Fibroblast of villous mesenchyme (primary cell): ENCODE results near the gene DDX41. TPM values are rescaled to one million over a fixed set of nuclear protein-coding genes. Genes with fewer than 3 reads are reported as not detected.
A peak's percentile ranks its signal among the peaks of the same experiment; 100 is the strongest.
"Not testable (repeated sequence)": the region's sequence is repeated elsewhere in the genome, so short reads cannot be mapped to it uniquely, and the experiment has no call there.

ENCODE experiments used
- DNase-seq: peaks from one replicate; pipeline ENCODE4 v3.0.0-alpha.2; 2010; ENCODE audit warnings: low read depth
- H3K4me3 ChIP-seq: 2 replicates; pipeline ENCODE4 v1.5.1; 2011; ENCODE audit warnings: low read depth, mild to moderate bottlenecking, low read length
- CTCF ChIP-seq: IDR thresholded peaks from 2 replicates; pipeline ENCODE4 v1.5.1; 2012; ENCODE audit warnings: low read depth, mild to moderate bottlenecking, low read length; ENCODE audit not compliant: insufficient read depth
- total RNA-seq: library from RNA; depleted of rRNA; stranded (reverse); fragments of >200 nt; gene quantifications from 2 replicates; pipeline ENCODE4 v1.2.3, GENCODE V29; 2012

The DDX41 gene
- 56.0 and 56.1 TPM in 2 replicates for total RNA-seq

- peak; percentile 99 for DNase-seq
- H3K4me3 ChIP-seq: peak within 1 kb of the TSS; percentile 91
- TF ChIP-seq CTCF: no peak
These were observed at the start of gene DDX41 for GRCh38 chr5:177516601-177517568. Gene DDX41 (minus strand): TSS chr5:177516961. CDS start chr5:177516945, 16 bp downstream.

- no peak for DNase-seq
- H3K4me3 ChIP-seq: no peak overlapping the region
- TF ChIP-seq CTCF: no peak
These were observed 48.3 kb upstream of the DDX41 start for GRCh38 chr5:177565046-177565445.

- not testable (repeated sequence) for H3K4me3 ChIP-seq, DNase-seq
These were observed 42.7 kb upstream of the DDX41 start for GRCh38 chr5:177559446-177559941.

GRCh38 chr5:177557796-177558195 is 41.0 kb upstream of the DDX41 start:
- H3K4me3 ChIP-seq: no peak overlapping the region
- no peak for DNase-seq
- TF ChIP-seq CTCF: no peak

- H3K4me3 ChIP-seq: no peak overlapping the region
- peak; percentile 39 for DNase-seq
- no peak for TF ChIP-seq CTCF
These were observed 40.4 kb upstream of the DDX41 start for GRCh38 chr5:177557041-177557647.

GRCh38 chr5:177555665-177556064 is 38.9 kb upstream of the DDX41 start:
- H3K4me3 ChIP-seq: no peak overlapping the region
- no peak for TF ChIP-seq CTCF
- DNase-seq: no peak

- peak overlapping the region; percentile 89 for H3K4me3 ChIP-seq
- TF ChIP-seq CTCF: no peak
- DNase-seq: no peak
These were observed 38.5 kb upstream of the DDX41 start for GRCh38 chr5:177555228-177555627.
